ENCODE data around the gene SLC22A12.
A peak's percentile ranks its signal among the peaks of the same experiment; 100 is the strongest.

Gene SLC22A12

GRCh38 chr11:64563966-64564365 is 27.1 kb upstream of the SLC22A12 start:
- DNase-seq = no peak

- DNase-seq = no peak
Measured at GRCh38 chr11:64564419-64564818, 26.6 kb upstream of the SLC22A12 start.

GRCh38 chr11:64564947-64565889 is 25.8 kb upstream of the SLC22A12 start:
- no peak for DNase-seq

- peak; percentile 28 for DNase-seq
Measured at GRCh38 chr11:64566042-64566914, 24.7 kb upstream of the SLC22A12 start.

GRCh38 chr11:64566915-64567891 is 23.8 kb upstream of the SLC22A12 start:
- no peak for DNase-seq

GRCh38 chr11:64568041-64568571 is 22.9 kb upstream of the SLC22A12 start:
- DNase-seq = no peak

GRCh38 chr11:64568584-64569140 is 22.4 kb upstream of the SLC22A12 start:
- no peak for DNase-seq

GRCh38 chr11:64569300-64569970 is 21.6 kb upstream of the SLC22A12 start:
- DNase-seq = no peak

GRCh38 chr11:64570341-64570740 is 20.7 kb upstream of the SLC22A12 start:
- DNase-seq = no peak

GRCh38 chr11:64571050-64571409 is 20.0 kb upstream of the SLC22A12 start:
- no peak for DNase-seq

GRCh38 chr11:64571410-64572091 is 19.5 kb upstream of the SLC22A12 start:
- DNase-seq = no peak

GRCh38 chr11:64572143-64572542 is 18.9 kb upstream of the SLC22A12 start:
- DNase-seq = no peak

GRCh38 chr11:64577202-64577601 is 13.8 kb upstream of the SLC22A12 start:
- DNase-seq = no peak

- DNase-seq = no peak
Measured at GRCh38 chr11:64580412-64580811, 10.6 kb upstream of the SLC22A12 start.

GRCh38 chr11:64581057-64581523 is 9.9 kb upstream of the SLC22A12 start:
- DNase-seq = no peak

- no peak for DNase-seq
Measured at GRCh38 chr11:64582885-64583284, 8.1 kb upstream of the SLC22A12 start.

GRCh38 chr11:64583296-64584262 is 7.4 kb upstream of the SLC22A12 start:
- no peak for DNase-seq

- no peak for DNase-seq
Measured at GRCh38 chr11:64585150-64585549, 5.9 kb upstream of the SLC22A12 start.

GRCh38 chr11:64586366-64586765 is 4.7 kb upstream of the SLC22A12 start:
- DNase-seq = no peak
